HG03196 (cell line): ENCODE measurements around the gene ABCC12.
A peak's percentile ranks its signal among the peaks of the same experiment; 100 is the strongest.

Experiments
- ATAC-seq: cut with Tn5 transposase; IDR thresholded peaks from one replicate; pipeline ENCODE4 v1.9.1; 2021; ENCODE audit not compliant: unreplicated experiment

ABCC12 gene

DNA sequence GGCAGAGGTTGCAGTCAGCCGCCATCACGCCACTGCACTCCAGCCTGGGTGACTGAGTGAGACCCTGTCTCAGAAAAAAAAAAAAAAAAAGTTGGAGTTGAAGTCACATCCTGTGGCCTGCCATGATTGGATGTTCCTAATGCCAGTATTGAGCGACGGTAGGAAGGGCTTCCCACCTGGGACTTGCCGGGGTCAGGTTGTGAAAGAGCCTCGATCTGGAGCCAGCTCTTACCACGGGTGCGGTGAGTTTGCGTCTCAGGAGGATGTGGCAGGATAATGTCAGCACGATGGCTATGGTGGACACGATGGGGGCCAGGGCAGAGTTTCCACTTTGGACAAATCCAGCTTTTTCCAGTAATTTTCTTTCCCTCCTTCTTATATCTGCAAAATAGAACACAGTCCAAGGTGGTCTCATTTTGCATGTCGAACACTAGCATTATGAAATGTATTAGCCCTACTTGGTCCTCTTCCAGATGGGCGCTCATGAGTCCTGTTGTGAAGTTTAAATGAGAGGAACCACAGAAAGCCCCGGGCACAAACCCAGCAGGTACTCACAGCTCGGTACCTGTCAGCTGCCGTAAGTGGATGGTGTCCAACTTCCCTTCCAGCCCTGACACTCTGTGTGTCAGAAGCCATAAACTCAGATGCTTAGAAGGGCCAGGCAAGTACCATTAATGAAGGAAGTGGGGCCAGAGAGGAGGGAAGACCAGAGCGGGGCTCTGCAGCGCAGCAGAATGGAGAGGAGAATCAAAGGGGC lies 22.2 kb downstream of the ABCC12 start:
- no peak for ATAC-seq

DNA sequence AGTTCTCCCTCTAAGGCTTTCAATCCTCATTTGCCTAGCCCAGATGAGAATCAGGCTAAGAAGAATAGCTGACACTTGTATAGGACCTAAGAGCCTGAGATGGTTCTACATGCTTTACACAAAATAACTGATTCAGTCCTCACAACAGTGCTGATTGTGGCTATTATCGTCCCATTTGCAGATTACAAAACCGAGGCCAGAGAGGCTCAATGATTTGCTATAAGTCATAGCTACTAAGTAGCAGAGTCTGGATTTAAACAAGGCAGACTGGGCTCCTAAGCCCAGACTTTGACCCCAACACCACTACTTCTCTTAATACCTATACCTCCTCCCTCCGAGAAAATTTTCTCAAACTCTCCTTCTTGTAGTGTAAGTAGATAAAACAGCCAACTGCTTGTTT lies 23.1 kb downstream of the ABCC12 start:
- no peak for ATAC-seq

GRCh38 chr16:48131201-48131935 lies 24.4 kb downstream of the ABCC12 start:
- ATAC-seq = no peak

DNA sequence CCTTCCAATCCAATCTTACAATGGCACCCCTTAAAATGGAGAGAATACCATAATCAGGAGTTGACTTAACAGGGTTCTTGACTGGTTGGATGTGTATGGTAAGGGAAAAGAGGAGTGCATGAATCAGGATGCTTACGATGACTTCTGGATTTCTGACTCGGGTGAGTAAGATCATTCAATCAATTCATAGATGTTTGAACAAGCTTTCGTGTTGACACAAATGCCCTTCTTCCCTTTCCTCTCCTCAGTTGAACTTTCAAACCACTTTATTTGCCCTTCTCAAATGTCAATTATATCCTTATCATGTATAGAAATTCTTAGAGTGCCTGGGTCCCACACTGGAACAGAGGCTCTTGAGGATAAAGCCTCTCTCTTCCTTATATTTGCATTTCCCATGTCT lies 25.9 kb downstream of the ABCC12 start:
- no peak for ATAC-seq

- ATAC-seq = no peak
These were observed 27.0 kb downstream of the ABCC12 start for GRCh38 chr16:48128769-48129168.

GRCh38 chr16:48126801-48127644 lies 28.8 kb downstream of the ABCC12 start:
- ATAC-seq = no peak

DNA sequence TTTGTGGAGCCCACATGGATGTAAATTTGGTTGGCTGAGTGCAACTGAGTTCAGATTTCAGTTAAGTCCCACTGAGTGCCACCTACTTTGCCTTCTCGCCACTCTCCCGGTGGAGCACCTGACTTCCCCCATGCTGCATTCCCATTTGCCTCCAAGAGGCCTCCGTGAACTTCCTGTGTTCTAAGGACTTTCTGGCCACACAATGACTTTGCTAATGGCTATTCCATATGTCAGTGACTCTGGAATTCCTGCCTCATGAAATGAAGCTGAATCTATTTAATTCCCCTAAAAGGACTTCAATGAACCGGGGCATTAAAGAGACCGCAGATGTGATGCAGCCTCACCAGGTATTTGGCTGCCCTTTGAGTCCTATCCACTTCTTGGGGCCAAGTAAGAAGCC lies 29.9 kb downstream of the ABCC12 start:
- no peak for ATAC-seq

DNA sequence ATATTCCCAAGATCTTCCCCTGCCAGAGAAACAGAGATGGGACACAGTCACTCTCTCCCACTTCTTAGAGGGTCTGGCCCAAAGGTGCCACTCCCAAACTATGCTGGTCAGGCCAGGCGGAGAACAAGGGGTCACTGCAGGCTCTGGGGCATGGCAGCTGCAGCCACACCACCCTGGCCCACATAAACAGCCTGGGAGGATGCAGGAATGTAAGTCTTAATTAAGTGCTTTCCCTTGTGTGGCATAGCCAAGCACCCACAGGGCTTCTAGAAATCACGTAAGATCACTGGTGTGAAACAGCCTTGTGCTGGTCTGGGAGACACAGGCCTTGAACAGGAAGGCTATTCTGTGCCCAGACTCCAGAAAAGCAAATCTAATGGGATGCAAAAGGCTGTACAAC lies 31.5 kb downstream of the ABCC12 start:
- no peak for ATAC-seq

GRCh38 chr16:48123104-48123788 lies 32.5 kb downstream of the ABCC12 start:
- ATAC-seq = peak; percentile 63

- ATAC-seq = no peak
These were observed 34.5 kb downstream of the ABCC12 start for GRCh38 chr16:48121276-48121675.

GRCh38 chr16:48118841-48119240 lies 37.0 kb downstream of the ABCC12 start:
- ATAC-seq = no peak

DNA sequence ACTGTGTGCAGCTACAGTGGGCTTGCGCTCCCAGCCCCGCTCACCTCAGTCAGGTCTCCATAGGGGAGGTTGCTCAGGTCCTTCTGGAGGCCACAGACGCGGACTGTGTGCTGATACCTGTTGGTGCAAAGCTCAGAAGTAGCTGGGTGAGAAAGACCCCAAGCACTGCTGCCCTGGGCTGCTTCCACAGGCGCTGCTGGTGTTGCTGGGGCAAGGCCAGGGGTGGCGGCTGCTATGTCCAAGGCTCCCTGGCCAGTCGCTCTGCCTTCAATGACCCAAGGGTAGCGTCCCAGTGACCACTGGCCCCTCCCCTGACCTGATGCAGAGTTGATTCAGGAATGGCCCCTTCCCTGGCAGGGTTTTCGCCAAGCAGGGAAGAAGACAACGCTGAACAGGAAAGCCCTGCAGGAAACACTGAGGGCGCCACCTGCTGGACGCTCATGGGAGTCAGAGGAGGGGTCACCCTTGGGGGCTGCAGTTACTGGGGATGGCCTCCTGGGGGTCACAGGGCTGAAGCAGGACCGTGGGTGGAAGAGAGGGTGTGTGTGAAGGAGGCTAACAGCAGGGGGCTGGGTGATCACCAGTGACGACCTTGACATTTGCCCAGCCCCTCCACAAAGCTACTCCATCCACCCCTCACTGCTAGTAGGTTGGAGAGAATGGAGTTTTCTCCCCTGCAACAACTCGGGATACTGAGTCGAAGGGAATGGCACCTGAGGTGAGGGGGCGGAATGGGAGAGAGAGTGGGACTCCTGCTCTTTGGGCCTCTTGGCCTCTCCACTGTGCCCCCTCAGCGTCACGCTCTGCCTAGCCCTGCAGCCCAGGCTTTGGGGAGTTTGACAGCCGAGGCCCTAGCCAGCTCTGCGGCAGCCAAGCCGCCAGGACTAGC lies 38.3 kb downstream of the ABCC12 start:
- ATAC-seq = peak; percentile 67

- no peak for ATAC-seq
These were observed 40.5 kb downstream of the ABCC12 start for GRCh38 chr16:48115299-48115698.

DNA sequence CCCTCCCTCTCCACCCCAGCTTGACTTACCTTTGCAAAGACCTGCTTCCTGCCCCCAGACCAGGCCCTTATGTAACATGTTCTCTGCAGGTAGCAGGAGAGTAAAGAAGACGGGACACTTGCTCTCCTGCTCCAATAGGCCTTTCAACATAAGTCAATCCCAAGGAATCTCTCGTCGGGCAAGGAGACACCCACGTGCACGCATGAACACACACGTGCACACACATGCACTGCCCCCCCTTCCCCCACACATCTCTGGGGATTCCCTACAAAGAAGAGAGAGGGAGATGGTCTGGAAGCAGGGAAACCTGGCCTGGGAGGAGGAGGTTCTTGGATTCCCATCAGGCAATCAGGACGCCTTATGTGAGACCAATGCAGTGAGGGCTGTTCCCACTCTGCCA lies 41.4 kb downstream of the ABCC12 start:
- no peak for ATAC-seq

DNA sequence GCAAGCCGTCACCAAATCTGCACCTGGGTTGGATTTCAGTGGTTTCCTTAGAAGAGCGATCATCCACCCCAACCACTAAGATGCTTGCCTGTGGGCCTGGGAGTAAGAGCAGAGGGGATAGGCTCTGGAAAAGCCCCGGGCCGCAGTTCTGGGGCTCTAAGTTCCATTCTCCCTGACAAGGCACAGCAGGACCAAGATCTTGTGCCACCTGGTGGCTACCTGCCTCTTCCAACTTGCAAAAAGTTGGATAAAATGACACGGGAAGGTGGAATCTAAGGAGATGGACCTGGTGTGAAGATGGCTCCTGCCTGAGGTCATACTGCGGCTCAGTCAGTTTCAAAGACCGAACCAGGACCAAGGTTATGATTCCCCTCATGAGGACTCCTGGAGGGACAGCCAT lies 42.3 kb downstream of the ABCC12 start:
- ATAC-seq = no peak

GRCh38 chr16:48113001-48113400 lies 42.8 kb downstream of the ABCC12 start:
- no peak for ATAC-seq

- no peak for ATAC-seq
These were observed 43.2 kb downstream of the ABCC12 start for GRCh38 chr16:48112600-48112999.

- no peak for ATAC-seq
These were observed 44.8 kb downstream of the ABCC12 start for GRCh38 chr16:48110982-48111381.

DNA sequence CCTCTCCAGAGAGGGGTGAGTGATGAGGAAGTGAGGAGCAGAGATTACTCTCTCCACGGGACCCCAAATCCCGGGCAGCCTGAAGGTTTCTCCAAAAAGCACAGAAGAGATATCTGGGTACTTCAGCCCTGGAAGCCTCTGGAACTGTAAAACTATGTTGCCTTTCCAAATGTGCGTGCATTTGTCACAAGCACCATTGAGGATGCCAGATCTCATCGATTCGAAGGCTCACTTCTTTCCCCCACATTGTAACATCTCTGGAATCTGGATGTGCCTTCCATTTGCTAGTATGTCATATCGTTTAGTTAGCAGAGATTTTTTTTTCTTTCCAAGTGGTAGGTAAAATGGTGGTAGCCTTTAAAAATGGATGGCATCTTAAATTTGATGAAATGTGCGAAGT lies 45.8 kb downstream of the ABCC12 start:
- ATAC-seq = no peak

DNA sequence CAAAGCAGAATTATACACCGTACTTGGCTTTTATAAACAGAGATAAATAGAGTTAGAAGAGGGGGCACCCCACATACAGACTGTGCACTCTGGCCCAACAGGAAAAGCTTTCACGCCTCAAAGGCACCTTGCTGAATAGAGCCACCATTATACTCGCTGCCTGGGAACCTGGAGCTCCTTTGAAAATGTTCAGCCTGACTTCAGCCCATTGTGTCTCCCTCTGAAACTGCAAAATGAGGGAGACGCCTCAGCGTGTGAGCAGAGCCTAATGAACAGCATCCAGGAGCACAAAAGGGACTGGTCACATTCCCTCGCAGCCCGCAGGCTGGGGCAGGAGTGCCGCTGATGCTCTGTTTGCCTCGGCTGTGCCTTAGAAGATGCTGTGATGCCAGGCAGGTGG lies 46.3 kb downstream of the ABCC12 start:
- no peak for ATAC-seq
